Neuronal stem cell (in vitro differentiated cells): ENCODE data around the gene STX10.
A peak's percentile ranks its signal among the peaks of the same experiment; 100 is the strongest.

Experiments used
- DNase-seq: peaks from one replicate; pipeline ENCODE4 v3.0.0-alpha.2; 2013; ENCODE audit warnings: low spot score
- H2AFZ ChIP-seq: one replicate; pipeline ENCODE4 v1.6.1; 2013; ENCODE audit warnings: mild to moderate bottlenecking, low read length, inconsistent platforms
- H2AK5ac ChIP-seq: 2 replicates; pipeline ENCODE4 v1.6.1; 2013; ENCODE audit warnings: low read depth, mild to moderate bottlenecking, inconsistent platforms, low read length, moderate library complexity, mixed read lengths
- H2BK120ac ChIP-seq: 2 replicates; pipeline ENCODE4 v1.6.1; 2013; ENCODE audit warnings: low read depth, mild to moderate bottlenecking, inconsistent platforms, low read length, moderate library complexity, mixed read lengths
- H2BK12ac ChIP-seq: one replicate; pipeline ENCODE4 v1.6.1; 2013; ENCODE audit warnings: low read length, inconsistent platforms
- H2BK15ac ChIP-seq: 2 replicates; pipeline ENCODE4 v1.6.1; 2013; ENCODE audit warnings: mild to moderate bottlenecking, low read length, inconsistent platforms, mixed read lengths
- H2BK5ac ChIP-seq: one replicate; pipeline ENCODE4 v1.6.1; 2013; ENCODE audit warnings: inconsistent platforms, mild to moderate bottlenecking, low read length, moderate library complexity
- H3K14ac ChIP-seq: one replicate; pipeline ENCODE4 v1.6.1; 2013; ENCODE audit warnings: low read length, inconsistent platforms
- H3K18ac ChIP-seq: 2 replicates; pipeline ENCODE4 v1.6.1; 2013; ENCODE audit warnings: low read length, inconsistent platforms
- H3K23ac ChIP-seq: 2 replicates; pipeline ENCODE4 v1.6.1; 2013; ENCODE audit warnings: low read depth, mild to moderate bottlenecking, mixed read lengths, low read length, inconsistent platforms; ENCODE audit not compliant: poor library complexity
- H3K27ac ChIP-seq: replicated peaks from 3 replicates; pipeline ENCODE4 v1.5.1; 2013; ENCODE audit warnings: low read length, inconsistent platforms
- H3K27me3 ChIP-seq, 3 experiments: 2 replicates each; pipeline ENCODE4 v1.6.1; 2013; ENCODE audit warnings: low read length in 3 of 3, mild to moderate bottlenecking in 2 of 3, inconsistent platforms in 1 of 3, low read depth in 1 of 3, mixed read lengths in 1 of 3, moderate library complexity in 1 of 3; ENCODE audit not compliant: control insufficient read depth in 3 of 3, insufficient read depth in 3 of 3
- H3K36me3 ChIP-seq, 2 donors: replicated peaks in 1 of 2; 2 replicates each; pipeline ENCODE4 v1.6.1; 2013; ENCODE audit warnings: low read length in 2 of 2; ENCODE audit not compliant: control insufficient read depth in 2 of 2, insufficient read depth in 2 of 2
- H3K4ac ChIP-seq: 2 replicates; pipeline ENCODE4 v1.6.1; 2013; ENCODE audit warnings: inconsistent platforms, mild to moderate bottlenecking, low read length, moderate library complexity
- H3K4me1 ChIP-seq, 2 donors: 1 replicate in 1 of 2; 2 replicates in 1 of 2; pipeline ENCODE4 v1.6.1; 2013; ENCODE audit warnings: low read length in 2 of 2, low read depth in 1 of 2; ENCODE audit not compliant: control insufficient read depth in 2 of 2, insufficient read depth in 1 of 2
- H3K4me2 ChIP-seq: one replicate; pipeline ENCODE4 v1.6.1; 2013; ENCODE audit warnings: mild to moderate bottlenecking, low read length, inconsistent platforms; ENCODE audit not compliant: insufficient read depth, poor library complexity, severe bottlenecking
- H3K4me3 ChIP-seq, 2 donors: 2 replicates each; pipeline ENCODE4 v1.5.1; 2013; ENCODE audit warnings: low read length in 2 of 2, mild to moderate bottlenecking in 2 of 2, inconsistent platforms in 1 of 2, moderate library complexity in 1 of 2
- H3K79me1 ChIP-seq: one replicate; pipeline ENCODE4 v1.6.1; 2013; ENCODE audit warnings: low read depth, mild to moderate bottlenecking, inconsistent platforms, low read length, moderate library complexity
- H3K9ac ChIP-seq: one replicate; pipeline ENCODE4 v1.6.1; 2013; ENCODE audit warnings: mild to moderate bottlenecking, low read depth, low read length, inconsistent platforms; ENCODE audit not compliant: poor library complexity
- H3K9me3 ChIP-seq, 2 donors: replicated peaks in 1 of 2; 2 replicates each; pipeline versions ENCODE3 to v1.6.1; 2013; ENCODE audit warnings: low read length in 2 of 2, mild to moderate bottlenecking in 2 of 2, inconsistent platforms in 1 of 2, low read depth in 1 of 2, mixed read lengths in 1 of 2, moderate library complexity in 1 of 2; ENCODE audit not compliant: control insufficient read depth in 2 of 2, insufficient read depth in 1 of 2
- H4K8ac ChIP-seq: one replicate; pipeline ENCODE4 v1.6.1; 2013; ENCODE audit warnings: low read depth, mild to moderate bottlenecking, inconsistent platforms, low read length, moderate library complexity
- H4K91ac ChIP-seq: one replicate; pipeline ENCODE4 v1.6.1; 2013; ENCODE audit warnings: low read length, low read depth, mild to moderate bottlenecking, inconsistent platforms; ENCODE audit not compliant: poor library complexity
- WGBS, 2 donors: extraction: QIAGEN DNeasy Blood & Tissue Kit; methylation state at CpG; one replicate each; pipeline ENCODE4 v1.1.7; 2013; ENCODE audit warnings: missing lambda C conversion rate in 2 of 2, mixed read lengths in 1 of 2; ENCODE audit not compliant: insufficient read length in 2 of 2, insufficient replicate concordance in 1 of 2; ENCODE audit errors: extremely low coverage in 2 of 2; 5-methylcytosine and 5-hydroxymethylcytosine counted together

The STX10 gene

GRCh38 chr19:13155472-13156359 lies 5.5 kb upstream of the STX10 start:
- H2BK5ac ChIP-seq = peak overlapping the region; percentile 76
- no peak overlapping the region for H4K8ac ChIP-seq
- peak overlapping the region; percentile 94 to 99 for H3K4me3 ChIP-seq
- H3K27ac ChIP-seq = peak overlapping the region; percentile 60
- H2BK12ac ChIP-seq = peak overlapping the region; percentile 18
- no peak overlapping the region for H3K14ac ChIP-seq
- H3K18ac ChIP-seq = peak overlapping the region; percentile 90
- no peaks in the 10 kb centered on the region for H3K27me3 ChIP-seq
- H4K91ac ChIP-seq = no peak overlapping the region
- peak; percentile 83 for DNase-seq
- H3K23ac ChIP-seq = peak overlapping the region; percentile 22
- H2AK5ac ChIP-seq = peak overlapping the region; percentile 91
- H3K9ac ChIP-seq = peak overlapping the region; percentile 65
- H3K36me3 ChIP-seq = peaks cover 0 to 13% of the 10 kb centered on the region in 2 donors
- H3K79me1 ChIP-seq = peaks cover 8% of the 10 kb centered on the region
- H3K9me3 ChIP-seq = no peaks in the 10 kb centered on the region
- H3K4me2 ChIP-seq = peak overlapping the region; percentile 94
- WGBS, 2 donors = no CpG with 5 or more reads among the region's 55 CpGs
- peak overlapping the region; percentile 90 for H2BK15ac ChIP-seq
- H2AFZ ChIP-seq = peak overlapping the region; percentile 77
- no peak overlapping the region for H2BK120ac ChIP-seq
- H3K4me1 ChIP-seq = peaks cover 7 to 9% of the 10 kb centered on the region in 2 donors
- H3K4ac ChIP-seq = no peak overlapping the region

DNA sequence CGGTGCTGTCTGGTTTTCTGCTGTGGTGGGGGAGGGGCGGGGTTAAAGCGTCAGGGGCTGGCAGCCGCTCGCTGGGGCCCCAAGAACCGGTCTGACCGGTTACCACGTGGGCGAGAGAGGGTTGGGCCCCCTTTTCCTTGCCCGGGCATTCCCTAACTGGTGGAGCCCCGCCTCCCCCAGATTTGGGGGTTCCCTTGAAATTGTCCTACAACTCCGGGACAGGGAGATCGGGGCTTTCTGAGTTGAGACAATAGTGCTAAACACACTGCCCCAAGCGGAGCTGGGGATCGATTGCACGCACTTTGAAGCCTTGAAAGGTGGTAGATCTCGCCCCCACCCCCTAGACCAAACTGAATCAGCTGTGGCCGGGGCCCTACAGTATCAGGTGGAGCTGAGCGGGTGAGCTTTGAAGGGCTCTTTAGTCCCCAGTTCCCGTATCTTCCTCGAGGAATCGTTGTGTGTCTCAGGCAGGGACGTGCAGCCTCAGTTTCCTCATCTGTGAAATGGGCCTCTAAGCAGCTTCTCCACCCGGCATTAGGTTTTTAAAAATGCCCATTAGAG lies 4.8 kb upstream of the STX10 start:
- Histone ChIP-seq H3K23ac (no peak overlapping the region), H4K8ac (no peak overlapping the region), H3K27ac (peak overlapping the region; percentile 9), H3K79me1 (peaks cover 13% of the 10 kb centered on the region), H2BK5ac (no peak overlapping the region), H3K4me3 (peak overlapping the region; percentile 94 to 99), H4K91ac (no peak overlapping the region), H3K4me1 (peaks cover 7 to 9% of the 10 kb centered on the region in 2 donors), H2BK15ac (no peak overlapping the region), H3K9me3 (no peaks in the 10 kb centered on the region), H2BK120ac (no peak overlapping the region), H2AFZ (no peak overlapping the region), H3K4me2 (peak overlapping the region; percentile 94), H2BK12ac (no peak overlapping the region), H2AK5ac (no peak overlapping the region), H3K27me3 (no peaks in the 10 kb centered on the region), H3K4ac (no peak overlapping the region), H3K14ac (no peak overlapping the region), H3K18ac (peak overlapping the region; percentile 86), H3K9ac (no peak overlapping the region), H3K36me3 (peaks cover 0 to 13% of the 10 kb centered on the region in 2 donors)
- no CpG with 5 or more reads among the region's 24 CpGs for WGBS, 2 donors
- DNase-seq = peak; percentile 67

- H3K9ac ChIP-seq = peak overlapping the region; percentile 99
- peak overlapping the region; percentile 94 to 99 for H3K4me3 ChIP-seq
- peak overlapping the region; percentile 84 for H3K14ac ChIP-seq
- peak overlapping the region; percentile 95 for H3K18ac ChIP-seq
- H3K4me1 ChIP-seq = peaks cover 7 to 9% of the 10 kb centered on the region in 2 donors
- WGBS, 2 donors = no CpG with 5 or more reads among the region's 21 CpGs
- no peaks in the 10 kb centered on the region for H3K9me3 ChIP-seq
- no peak overlapping the region for H3K4ac ChIP-seq
- H2AFZ ChIP-seq = no peak overlapping the region
- H2BK5ac ChIP-seq = no peak overlapping the region
- H2AK5ac ChIP-seq = peak overlapping the region; percentile 88
- H2BK12ac ChIP-seq = no peak overlapping the region
- H3K4me2 ChIP-seq = peak overlapping the region; percentile 94
- H4K91ac ChIP-seq = no peak overlapping the region
- peak overlapping the region; percentile 49 for H3K23ac ChIP-seq
- H2BK15ac ChIP-seq = peak overlapping the region; percentile 98
- H3K36me3 ChIP-seq = peaks cover 0 to 13% of the 10 kb centered on the region in 2 donors
- DNase-seq = peak; percentile 46
- peak overlapping the region; percentile 11 for H3K27ac ChIP-seq
- H2BK120ac ChIP-seq = no peak overlapping the region
- H4K8ac ChIP-seq = no peak overlapping the region
- no peaks in the 10 kb centered on the region for H3K27me3 ChIP-seq
- peaks cover 13% of the 10 kb centered on the region for H3K79me1 ChIP-seq
Measured at GRCh38 chr19:13154241-13154778, 4.1 kb upstream of the STX10 start.
